AG10803 (cell line): ENCODE results near the gene FGF5.

Source experiments
- DNase-seq: peaks from one replicate; pipeline ENCODE4 v3.0.0; 2010; ENCODE audit warnings: low read depth
- H3K4me3 ChIP-seq: 2 replicates; pipeline ENCODE4 v1.5.1; 2011; ENCODE audit warnings: mild to moderate bottlenecking, low read length, control low read depth
- CTCF ChIP-seq: conservative IDR thresholded peaks from 2 replicates; pipeline ENCODE4 v1.5.1; 2011; ENCODE audit warnings: mild to moderate bottlenecking, low read length, control low read depth, inconsistent platforms

The FGF5 gene

GRCh38 chr4:80229128-80229527 is 37.3 kb upstream of the FGF5 start:
- TF ChIP-seq CTCF: no peak
- H3K4me3 ChIP-seq: no peak overlapping the region
- DNase-seq: no peak

- no peak for TF ChIP-seq CTCF
- no peak overlapping the region for H3K4me3 ChIP-seq
- no peak for DNase-seq
Measured at GRCh38 chr4:80229590-80229989, 36.9 kb upstream of the FGF5 start.

GRCh38 chr4:80231180-80231579 is 35.3 kb upstream of the FGF5 start:
- peak; percentile 40 for DNase-seq
- TF ChIP-seq CTCF: no peak

GRCh38 chr4:80232707-80233370 is 33.6 kb upstream of the FGF5 start:
- no peak for DNase-seq
- no peak overlapping the region for H3K4me3 ChIP-seq
- no peak for TF ChIP-seq CTCF

More at GRCh38 chr4:80231180-80231579, 35.3 kb upstream of the FGF5 start:
- H3K4me3 ChIP-seq: no peak overlapping the region

- no peak for DNase-seq
- no peak for TF ChIP-seq CTCF
- H3K4me3 ChIP-seq: no peak overlapping the region
Measured at GRCh38 chr4:80233390-80233789, 33.1 kb upstream of the FGF5 start.

- peak; percentile 40 for DNase-seq
- no peak overlapping the region for H3K4me3 ChIP-seq
- TF ChIP-seq CTCF: no peak
Measured at GRCh38 chr4:80235451-80235850, 31.0 kb upstream of the FGF5 start.

GRCh38 chr4:80237992-80238391 is 28.5 kb upstream of the FGF5 start:
- H3K4me3 ChIP-seq: peak overlapping the region; percentile 41
- peak; percentile 94 for DNase-seq
- TF ChIP-seq CTCF: no peak
